Measurements from ENCODE around the gene SFXN3. TPM values are rescaled to one million over a fixed set of nuclear protein-coding genes. Genes with fewer than 3 reads are reported as not detected.

The SFXN3 gene, protein sequence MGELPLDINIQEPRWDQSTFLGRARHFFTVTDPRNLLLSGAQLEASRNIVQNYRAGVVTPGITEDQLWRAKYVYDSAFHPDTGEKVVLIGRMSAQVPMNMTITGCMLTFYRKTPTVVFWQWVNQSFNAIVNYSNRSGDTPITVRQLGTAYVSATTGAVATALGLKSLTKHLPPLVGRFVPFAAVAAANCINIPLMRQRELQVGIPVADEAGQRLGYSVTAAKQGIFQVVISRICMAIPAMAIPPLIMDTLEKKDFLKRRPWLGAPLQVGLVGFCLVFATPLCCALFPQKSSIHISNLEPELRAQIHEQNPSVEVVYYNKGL
- total RNA-seq: 10 to 100 TPM in 2 of 4 donors, 1 to 10 TPM in 2; 3.9 to 30.7 (median 9.4) TPM

- peak; percentile 58 for DNase-seq
- Histone ChIP-seq H3K27me3 (peaks cover 0 to 21% (median 0%) of the 10 kb centered on the region in 4 donors), H3K27ac (peak within 1 kb of the TSS; percentile 82 to 99 (median 98)), H3K4me1 (peaks cover 18 to 58% (median 20%) of the 10 kb centered on the region in 3 donors), H3K4me3 (peak within 1 kb of the TSS; percentile 41 to 81 (median 72)), H3K9me3 (no peaks in the 10 kb centered on the region), H3K36me3 (peaks cover 2 to 18% (median 13%) of the 10 kb centered on the region in 3 donors)
- intact Hi-C loops (cut with DNase I): no loop called here
- TF ChIP-seq POLR2A (IDR thresholded peaks at IDR 0.05): peak in 1 of 4 donors; percentile 77
- TF ChIP-seq, protein P1, sequence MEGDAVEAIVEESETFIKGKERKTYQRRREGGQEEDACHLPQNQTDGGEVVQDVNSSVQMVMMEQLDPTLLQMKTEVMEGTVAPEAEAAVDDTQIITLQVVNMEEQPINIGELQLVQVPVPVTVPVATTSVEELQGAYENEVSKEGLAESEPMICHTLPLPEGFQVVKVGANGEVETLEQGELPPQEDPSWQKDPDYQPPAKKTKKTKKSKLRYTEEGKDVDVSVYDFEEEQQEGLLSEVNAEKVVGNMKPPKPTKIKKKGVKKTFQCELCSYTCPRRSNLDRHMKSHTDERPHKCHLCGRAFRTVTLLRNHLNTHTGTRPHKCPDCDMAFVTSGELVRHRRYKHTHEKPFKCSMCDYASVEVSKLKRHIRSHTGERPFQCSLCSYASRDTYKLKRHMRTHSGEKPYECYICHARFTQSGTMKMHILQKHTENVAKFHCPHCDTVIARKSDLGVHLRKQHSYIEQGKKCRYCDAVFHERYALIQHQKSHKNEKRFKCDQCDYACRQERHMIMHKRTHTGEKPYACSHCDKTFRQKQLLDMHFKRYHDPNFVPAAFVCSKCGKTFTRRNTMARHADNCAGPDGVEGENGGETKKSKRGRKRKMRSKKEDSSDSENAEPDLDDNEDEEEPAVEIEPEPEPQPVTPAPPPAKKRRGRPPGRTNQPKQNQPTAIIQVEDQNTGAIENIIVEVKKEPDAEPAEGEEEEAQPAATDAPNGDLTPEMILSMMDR (IDR thresholded peaks at IDR 0.05): no peak
- WGBS, 2 donors: 0% methylated on average over 1 to 9 of the region's 38 CpGs
These were observed at the start of gene SFXN3, which contains the start of gene PDZD7 for GRCh38 chr10:101031128-101031795. Gene SFXN3, plus strand, starts transcription at chr10:101031234. Its CDS starts 3,461 bp downstream, at chr10:101034695. Gene PDZD7, minus strand, starts transcription at chr10:101031129. Its CDS starts 910 bp downstream, at chr10:101030219.

DNA sequence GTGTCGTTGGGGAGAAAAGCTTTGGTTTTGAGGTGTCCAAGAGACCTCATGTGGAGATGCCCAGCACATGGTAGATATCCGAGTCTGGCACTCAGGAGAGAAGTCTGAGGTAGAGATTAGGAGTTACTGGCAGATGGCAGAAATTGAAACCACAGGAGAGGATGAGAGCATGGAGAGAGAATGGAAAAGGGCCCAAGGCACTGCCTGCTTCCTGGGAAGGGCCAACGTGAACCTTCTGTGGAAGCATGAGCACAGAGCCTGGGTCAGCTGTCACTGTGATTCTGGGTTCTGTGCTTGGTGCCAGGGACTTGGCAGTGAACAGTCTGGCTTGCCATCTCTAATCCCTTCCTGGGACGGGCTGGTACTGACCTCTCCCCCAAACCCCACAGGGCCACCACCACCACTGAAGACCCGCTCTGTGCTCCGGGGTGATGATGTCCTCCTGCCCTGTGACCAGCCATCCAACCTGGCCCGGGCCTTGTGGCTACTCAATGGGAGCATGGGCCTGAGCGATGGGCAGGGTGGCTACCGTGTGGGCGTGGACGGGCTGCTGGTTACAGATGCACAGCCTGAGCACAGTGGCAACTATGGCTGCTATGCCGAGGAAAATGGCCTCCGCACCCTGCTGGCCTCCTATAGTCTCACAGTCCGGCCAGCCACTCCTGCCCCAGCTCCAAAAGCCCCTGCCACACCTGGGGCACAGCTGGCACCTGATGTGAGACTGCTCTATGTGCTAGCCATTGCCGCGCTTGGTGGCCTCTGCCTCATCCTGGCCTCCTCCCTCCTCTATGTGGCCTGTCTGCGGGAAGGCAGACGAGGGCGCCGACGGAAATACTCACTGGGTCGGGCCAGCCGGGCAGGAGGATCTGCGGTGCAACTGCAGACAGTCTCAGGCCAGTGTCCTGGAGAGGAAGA is 47.9 kb upstream of the SFXN3 start:
- DNase-seq: no peak
- Histone ChIP-seq H3K4me1 (peaks cover 16 to 24% (median 17%) of the 10 kb centered on the region in 3 donors), H3K9me3 (no peaks in the 10 kb centered on the region), H3K27me3 (no peaks in the 10 kb centered on the region), H3K27ac (no peak overlapping the region), H3K4me3 (no peak overlapping the region), H3K36me3 (peaks cover 5 to 80% (median 6%) of the 10 kb centered on the region in 3 donors)
- WGBS, 2 donors: 86 to 87% methylated on average over 11 of the region's 24 CpGs
- intact Hi-C loops (cut with DNase I): no loop called here
- TF ChIP-seq, protein P1 (IDR thresholded peaks at IDR 0.05): no peak
- no peak for TF ChIP-seq POLR2A (IDR thresholded peaks at IDR 0.05)

DNA sequence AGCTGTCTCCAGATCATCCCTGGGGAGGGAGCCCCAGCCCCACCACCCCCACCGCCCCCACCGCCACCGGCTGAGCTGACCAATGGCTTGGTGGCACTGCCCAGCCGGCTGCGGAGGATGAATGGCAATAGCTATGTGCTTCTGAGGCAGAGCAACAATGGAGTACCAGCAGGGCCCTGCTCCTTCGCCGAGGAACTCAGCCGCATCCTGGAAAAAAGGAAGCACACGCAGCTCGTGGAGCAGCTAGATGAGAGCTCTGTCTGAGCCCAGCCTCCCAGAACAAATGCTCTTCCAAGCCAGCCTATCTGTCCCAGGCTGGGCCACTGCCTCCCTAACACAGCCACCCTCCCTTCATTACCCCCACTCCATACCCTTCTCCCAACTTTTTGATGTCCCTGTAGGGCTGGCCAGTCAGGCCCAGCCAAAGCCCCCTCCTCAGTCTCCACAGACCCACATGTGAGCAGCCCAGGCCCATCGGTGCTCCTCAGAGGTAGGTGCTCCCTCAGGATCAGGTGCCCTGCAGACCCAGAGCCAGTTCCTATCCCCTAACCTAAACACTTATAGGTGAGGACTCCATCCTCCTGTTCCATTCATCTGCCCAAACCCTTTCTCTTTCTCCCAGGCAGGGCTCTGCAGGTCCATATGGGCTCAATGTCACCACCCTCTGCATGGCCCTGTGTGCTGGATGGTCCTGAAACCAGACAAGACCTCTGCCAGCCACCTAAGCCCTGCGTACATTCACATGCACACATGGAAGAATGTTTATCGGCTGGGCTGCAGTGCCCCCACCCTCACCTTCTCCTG is 47.0 kb upstream of the SFXN3 start:
- DNase-seq: no peak
- intact Hi-C loops (cut with DNase I): no loop called here
- H3K4me1 ChIP-seq: peaks cover 22 to 33% (median 22%) of the 10 kb centered on the region in 3 donors
- H3K27ac ChIP-seq: no peak overlapping the region
- H3K27me3 ChIP-seq: no peaks in the 10 kb centered on the region
- H3K36me3 ChIP-seq: peaks cover 5 to 73% (median 6%) of the 10 kb centered on the region in 3 donors
- H3K4me3 ChIP-seq: no peak overlapping the region
- no peak for TF ChIP-seq POLR2A (IDR thresholded peaks at IDR 0.05)
- TF ChIP-seq, protein P1 (IDR thresholded peaks at IDR 0.05): no peak
- no peaks in the 10 kb centered on the region for H3K9me3 ChIP-seq
- 85 to 86% methylated on average over 7 to 8 of the region's 13 CpGs for WGBS, 2 donors

DNA sequence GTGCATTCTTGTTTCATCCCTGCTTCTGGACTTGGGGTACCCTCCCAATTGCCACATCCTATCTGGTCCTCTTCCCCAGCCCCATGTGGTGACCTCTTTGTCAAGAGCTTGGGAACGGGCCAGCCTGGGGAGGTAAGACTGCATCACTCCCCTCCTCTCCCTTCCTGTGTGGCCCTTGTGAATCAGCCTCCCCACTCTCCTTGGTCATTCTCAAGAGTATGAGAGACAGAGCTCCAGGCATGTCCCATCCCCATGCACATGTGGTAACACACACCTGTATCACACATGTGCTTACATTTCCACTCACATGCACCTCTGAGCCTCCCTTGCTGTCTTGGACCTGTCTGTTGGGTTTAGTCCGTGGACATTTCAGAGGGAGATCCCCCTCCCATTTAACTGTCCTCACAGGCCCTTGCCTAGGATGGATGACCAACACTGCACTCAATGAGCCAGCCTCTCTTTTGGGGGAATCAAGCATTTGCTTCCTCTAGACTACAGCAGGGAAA is 46.3 kb upstream of the SFXN3 start:
- 52 to 77% methylated on average over 2 of the region's 2 CpGs for WGBS, 2 donors
- no peaks in the 10 kb centered on the region for H3K27me3 ChIP-seq
- TF ChIP-seq POLR2A (IDR thresholded peaks at IDR 0.05): no peak
- TF ChIP-seq, protein P1 (IDR thresholded peaks at IDR 0.05): no peak
- no peak overlapping the region for H3K27ac ChIP-seq
- H3K36me3 ChIP-seq: peaks cover 5 to 73% (median 12%) of the 10 kb centered on the region in 3 donors
- H3K4me3 ChIP-seq: no peak overlapping the region
- H3K9me3 ChIP-seq: no peaks in the 10 kb centered on the region
- DNase-seq: no peak
- intact Hi-C loops (cut with DNase I): no loop called here
- peaks cover 22 to 40% (median 22%) of the 10 kb centered on the region in 3 donors for H3K4me1 ChIP-seq

All from esophagus squamous epithelium (tissue), 5 donors.